ENCODE results near the gene TMTC1. TPM values are rescaled to one million over a fixed set of nuclear protein-coding genes. Genes with fewer than 3 reads are reported as not detected.

TMTC1 gene
- total and polyA plus RNA-seq, 5 donors from 2014 or later, result not detected

- no peak overlapping the region for H3K27ac ChIP-seq (ENCODE audit: insufficient read depth, low read length, poor library complexity, severe bottlenecking)
- H3K27me3 ChIP-seq (ENCODE audit: control insufficient read depth, insufficient read depth, low read length), result no peaks in the 10 kb centered on the region
- no peaks in the 10 kb centered on the region for H3K9me3 Mint-ChIP-seq
- H3K36me3 Mint-ChIP-seq, result no peaks in the 10 kb centered on the region
- H3K4me1 Mint-ChIP-seq, result no peaks in the 10 kb centered on the region
- no peaks in the 10 kb centered on the region for H3K9me3 ChIP-seq (ENCODE audit: control insufficient read depth in 2 of 2, low read length in 2 of 2)
- H3K4me3 Mint-ChIP-seq, result no peak overlapping the region
- H3K4me3 ChIP-seq (ENCODE audit: low read depth, low read length), result no peak overlapping the region
- H3K27ac Mint-ChIP-seq, result no peak overlapping the region
- ATAC-seq (ENCODE audit: low read depth in 2 of 2) (no peak), DNase-seq (no peak)
- H3K36me3 ChIP-seq (ENCODE audit: control insufficient read depth, insufficient read depth, low read length), result no peaks in the 10 kb centered on the region
- H3K27me3 Mint-ChIP-seq, result no peaks in the 10 kb centered on the region
- H3K4me1 ChIP-seq (ENCODE audit: control insufficient read depth, insufficient read depth, low read length, poor library complexity, severe bottlenecking), result no peaks in the 10 kb centered on the region
These were observed 53.3 kb downstream of the TMTC1 start for GRCh38 chr12:29730481-29730880.

- H3K36me3 ChIP-seq (ENCODE audit: control insufficient read depth, insufficient read depth, low read length), result no peaks in the 10 kb centered on the region
- no peak for DNase-seq
- H3K27ac ChIP-seq (ENCODE audit: insufficient read depth, low read length, poor library complexity, severe bottlenecking), result no peak overlapping the region
- no peaks in the 10 kb centered on the region for H3K9me3 ChIP-seq (ENCODE audit: control insufficient read depth in 2 of 2, low read length in 2 of 2)
- no peaks in the 10 kb centered on the region for H3K27me3 Mint-ChIP-seq
- no peak overlapping the region for H3K4me3 Mint-ChIP-seq
- H3K27me3 ChIP-seq (ENCODE audit: control insufficient read depth, insufficient read depth, low read length), result no peaks in the 10 kb centered on the region
- no peaks in the 10 kb centered on the region for H3K9me3 Mint-ChIP-seq
- no peak overlapping the region for H3K4me3 ChIP-seq (ENCODE audit: low read depth, low read length)
- ATAC-seq (ENCODE audit: low read depth in 2 of 2), result no peak
- H3K27ac Mint-ChIP-seq, result no peak overlapping the region
- H3K4me1 Mint-ChIP-seq, result no peaks in the 10 kb centered on the region
- no peaks in the 10 kb centered on the region for H3K4me1 ChIP-seq (ENCODE audit: control insufficient read depth, insufficient read depth, low read length, poor library complexity, severe bottlenecking)
- H3K36me3 Mint-ChIP-seq, result no peaks in the 10 kb centered on the region
These were observed 55.7 kb downstream of the TMTC1 start for GRCh38 chr12:29728030-29728429.

DNA sequence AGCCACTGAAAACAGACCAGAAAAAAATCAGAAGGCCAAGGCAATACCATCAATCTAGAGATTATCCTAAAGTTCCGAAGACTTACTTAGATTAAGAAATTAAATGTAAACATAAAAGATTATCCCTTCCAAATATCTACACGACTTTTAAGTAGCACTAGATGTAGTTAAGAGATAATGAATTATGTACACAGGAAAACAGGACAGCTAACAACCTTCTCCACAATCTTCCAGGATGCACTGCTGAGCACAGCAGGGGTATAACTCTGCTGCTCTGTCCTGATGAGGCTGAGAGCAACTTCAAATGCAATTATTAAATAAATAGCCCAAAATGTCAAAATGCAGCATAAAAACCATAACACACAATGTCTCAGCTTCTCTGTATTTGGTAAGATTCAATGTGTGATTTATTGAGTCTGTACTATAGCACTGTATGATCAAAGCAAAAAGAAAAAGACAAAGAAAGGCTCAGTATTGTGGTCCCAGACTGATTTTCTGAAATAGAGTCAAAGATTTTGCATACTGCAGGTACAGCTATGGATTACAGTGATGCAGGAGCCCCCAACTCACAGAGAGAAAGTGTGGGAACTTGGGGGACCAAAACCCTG lies 56.9 kb downstream of the TMTC1 start:
- Mint-ChIP-seq H3K27me3 (no peaks in the 10 kb centered on the region), H3K9me3 (no peaks in the 10 kb centered on the region), H3K4me3 (no peak overlapping the region), H3K4me1 (no peaks in the 10 kb centered on the region), H3K27ac (no peak overlapping the region), H3K36me3 (no peaks in the 10 kb centered on the region)
- Histone ChIP-seq H3K4me3 (ENCODE audit: low read depth, low read length) (no peak overlapping the region), H3K27me3 (ENCODE audit: control insufficient read depth, insufficient read depth, low read length) (no peaks in the 10 kb centered on the region), H3K4me1 (ENCODE audit: control insufficient read depth, insufficient read depth, low read length, poor library complexity, severe bottlenecking) (no peaks in the 10 kb centered on the region), H3K36me3 (ENCODE audit: control insufficient read depth, insufficient read depth, low read length) (no peaks in the 10 kb centered on the region), H3K9me3 (ENCODE audit: control insufficient read depth in 2 of 2, low read length in 2 of 2) (no peaks in the 10 kb centered on the region), H3K27ac (ENCODE audit: insufficient read depth, low read length, poor library complexity, severe bottlenecking) (no peak overlapping the region)
- DNase-seq, result no peak
- no peak for ATAC-seq (ENCODE audit: low read depth in 2 of 2)

GRCh38 chr12:29726321-29726692 lies 57.4 kb downstream of the TMTC1 start:
- no peak for ATAC-seq (ENCODE audit: low read depth in 2 of 2)
- Mint-ChIP-seq H3K27ac (no peak overlapping the region), H3K36me3 (no peaks in the 10 kb centered on the region), H3K27me3 (no peaks in the 10 kb centered on the region), H3K4me3 (no peak overlapping the region), H3K4me1 (no peaks in the 10 kb centered on the region), H3K9me3 (no peaks in the 10 kb centered on the region)
- no peaks in the 10 kb centered on the region for H3K9me3 ChIP-seq (ENCODE audit: control insufficient read depth in 2 of 2, low read length in 2 of 2)
- no peak for DNase-seq
- H3K4me3 ChIP-seq (ENCODE audit: low read depth, low read length), result no peak overlapping the region
- no peak overlapping the region for H3K27ac ChIP-seq (ENCODE audit: insufficient read depth, low read length, poor library complexity, severe bottlenecking)
- H3K36me3 ChIP-seq (ENCODE audit: control insufficient read depth, insufficient read depth, low read length), result no peaks in the 10 kb centered on the region
- no peaks in the 10 kb centered on the region for H3K4me1 ChIP-seq (ENCODE audit: control insufficient read depth, insufficient read depth, low read length, poor library complexity, severe bottlenecking)
- no peaks in the 10 kb centered on the region for H3K27me3 ChIP-seq (ENCODE audit: control insufficient read depth, insufficient read depth, low read length)

DNA sequence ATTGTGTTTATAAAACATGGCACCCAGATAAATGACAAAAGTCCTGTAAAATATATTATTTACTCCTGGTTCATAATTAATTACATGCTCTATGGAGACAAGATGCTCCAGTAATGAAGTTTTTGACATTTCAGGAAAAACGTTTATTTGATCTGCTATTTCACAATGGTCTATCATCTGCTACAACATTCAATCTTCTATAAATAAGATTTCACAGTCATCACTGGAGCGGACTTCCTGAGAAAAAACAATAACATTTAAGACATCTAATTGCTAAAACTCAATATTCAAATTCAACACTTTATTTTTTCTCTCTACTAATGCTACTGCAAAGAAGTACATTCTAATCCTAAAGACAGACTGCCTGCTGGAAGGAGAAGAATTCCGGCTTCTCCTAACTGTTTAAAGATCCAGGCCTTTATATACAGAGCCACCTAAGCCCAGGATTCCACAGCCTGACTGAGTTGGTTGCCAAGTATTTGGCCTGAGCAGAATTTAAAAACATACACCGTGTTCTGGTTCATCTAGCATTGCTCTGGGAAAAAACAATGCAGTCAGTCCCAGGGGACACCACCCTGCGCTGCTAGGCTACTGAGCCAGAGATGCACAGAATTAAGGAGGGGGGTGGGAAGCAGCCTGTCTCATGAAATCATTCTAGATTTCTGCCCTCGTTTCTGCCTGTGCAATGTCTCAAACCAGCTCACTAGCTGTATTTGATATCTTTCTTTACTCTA lies 58.0 kb downstream of the TMTC1 start:
- H3K36me3 Mint-ChIP-seq, result no peaks in the 10 kb centered on the region
- ATAC-seq (ENCODE audit: low read depth in 2 of 2) (no peak), DNase-seq (no peak)
- H3K4me3 Mint-ChIP-seq, result no peak overlapping the region
- H3K4me1 ChIP-seq (ENCODE audit: control insufficient read depth, insufficient read depth, low read length, poor library complexity, severe bottlenecking), result no peaks in the 10 kb centered on the region
- H3K27ac ChIP-seq (ENCODE audit: insufficient read depth, low read length, poor library complexity, severe bottlenecking), result no peak overlapping the region
- no peaks in the 10 kb centered on the region for H3K9me3 ChIP-seq (ENCODE audit: control insufficient read depth in 2 of 2, low read length in 2 of 2)
- no peak overlapping the region for H3K4me3 ChIP-seq (ENCODE audit: low read depth, low read length)
- no peak overlapping the region for H3K27ac Mint-ChIP-seq
- no peaks in the 10 kb centered on the region for H3K27me3 ChIP-seq (ENCODE audit: control insufficient read depth, insufficient read depth, low read length)
- H3K36me3 ChIP-seq (ENCODE audit: control insufficient read depth, insufficient read depth, low read length), result no peaks in the 10 kb centered on the region
- no peaks in the 10 kb centered on the region for H3K4me1 Mint-ChIP-seq
- H3K27me3 Mint-ChIP-seq, result no peaks in the 10 kb centered on the region
- H3K9me3 Mint-ChIP-seq, result no peaks in the 10 kb centered on the region

- H3K27me3 ChIP-seq (ENCODE audit: control insufficient read depth, insufficient read depth, low read length), result no peaks in the 10 kb centered on the region
- Mint-ChIP-seq H3K27ac (no peak overlapping the region), H3K4me3 (no peak overlapping the region), H3K36me3 (no peaks in the 10 kb centered on the region), H3K27me3 (no peaks in the 10 kb centered on the region), H3K4me1 (no peaks in the 10 kb centered on the region), H3K9me3 (no peaks in the 10 kb centered on the region)
- H3K4me3 ChIP-seq (ENCODE audit: low read depth, low read length), result no peak overlapping the region
- H3K27ac ChIP-seq (ENCODE audit: insufficient read depth, low read length, poor library complexity, severe bottlenecking), result no peak overlapping the region
- no peak for ATAC-seq (ENCODE audit: low read depth in 2 of 2)
- DNase-seq, result no peak
- H3K36me3 ChIP-seq (ENCODE audit: control insufficient read depth, insufficient read depth, low read length), result no peaks in the 10 kb centered on the region
- no peaks in the 10 kb centered on the region for H3K4me1 ChIP-seq (ENCODE audit: control insufficient read depth, insufficient read depth, low read length, poor library complexity, severe bottlenecking)
- no peaks in the 10 kb centered on the region for H3K9me3 ChIP-seq (ENCODE audit: control insufficient read depth in 2 of 2, low read length in 2 of 2)
These were observed 61.6 kb downstream of the TMTC1 start for GRCh38 chr12:29722164-29722563.

DNA sequence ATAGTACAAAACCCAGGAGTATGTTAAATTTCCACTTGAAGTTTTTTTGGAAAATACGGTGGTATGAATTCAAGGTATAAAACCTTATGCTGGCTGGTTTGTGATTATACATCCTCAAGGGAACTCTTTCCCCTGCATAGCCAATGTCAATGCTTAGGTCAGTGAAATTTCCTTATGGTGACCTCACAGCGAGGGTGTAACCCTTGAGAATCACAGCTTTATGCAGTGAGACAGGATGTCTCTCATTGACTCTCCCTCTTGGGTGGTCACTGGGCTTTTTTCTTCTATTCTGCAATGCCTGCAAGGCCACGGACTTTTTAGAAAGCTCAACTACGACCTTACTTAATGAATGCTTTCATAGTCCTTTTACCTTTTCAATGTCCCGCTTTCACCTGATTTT lies 64.4 kb downstream of the TMTC1 start:
- no peaks in the 10 kb centered on the region for H3K9me3 Mint-ChIP-seq
- no peaks in the 10 kb centered on the region for H3K27me3 ChIP-seq (ENCODE audit: control insufficient read depth, insufficient read depth, low read length)
- H3K27ac Mint-ChIP-seq, result no peak overlapping the region
- ATAC-seq (ENCODE audit: low read depth in 2 of 2), result no peak
- no peaks in the 10 kb centered on the region for H3K36me3 Mint-ChIP-seq
- no peaks in the 10 kb centered on the region for H3K9me3 ChIP-seq (ENCODE audit: control insufficient read depth in 2 of 2, low read length in 2 of 2)
- H3K4me3 ChIP-seq (ENCODE audit: low read depth, low read length), result no peak overlapping the region
- H3K36me3 ChIP-seq (ENCODE audit: control insufficient read depth, insufficient read depth, low read length), result no peaks in the 10 kb centered on the region
- no peak for DNase-seq
- no peaks in the 10 kb centered on the region for H3K4me1 ChIP-seq (ENCODE audit: control insufficient read depth, insufficient read depth, low read length, poor library complexity, severe bottlenecking)
- no peaks in the 10 kb centered on the region for H3K4me1 Mint-ChIP-seq
- H3K27ac ChIP-seq (ENCODE audit: insufficient read depth, low read length, poor library complexity, severe bottlenecking), result no peak overlapping the region
- no peaks in the 10 kb centered on the region for H3K27me3 Mint-ChIP-seq
- no peak overlapping the region for H3K4me3 Mint-ChIP-seq

DNA sequence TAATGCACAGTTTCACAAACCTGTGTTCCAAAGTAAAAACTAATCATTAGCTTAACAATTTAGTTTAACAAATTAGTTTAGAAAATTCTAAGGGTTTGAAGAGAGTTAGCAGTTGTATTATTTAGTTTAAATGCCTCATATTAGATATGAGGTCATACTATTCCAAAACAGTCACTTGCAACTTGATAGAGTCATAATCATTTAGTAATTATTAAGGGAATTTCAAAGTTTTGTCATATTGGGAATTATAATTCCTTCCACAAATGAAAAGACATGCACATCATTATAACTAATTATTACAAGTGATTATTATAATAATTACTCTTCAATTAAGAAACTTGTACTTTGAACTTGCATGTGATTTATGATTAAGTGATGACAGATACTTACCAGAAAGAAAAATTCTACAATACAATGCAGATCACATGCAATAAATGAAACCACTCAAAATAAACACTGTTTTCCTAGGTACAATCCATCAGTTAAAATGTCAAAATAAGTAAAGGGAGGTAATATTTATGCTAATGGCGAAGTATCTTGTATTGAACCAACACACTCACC lies 66.1 kb downstream of the TMTC1 start:
- Histone ChIP-seq H3K27me3 (ENCODE audit: control insufficient read depth, insufficient read depth, low read length) (no peaks in the 10 kb centered on the region), H3K4me3 (ENCODE audit: low read depth, low read length) (no peak overlapping the region), H3K9me3 (ENCODE audit: control insufficient read depth in 2 of 2, low read length in 2 of 2) (no peaks in the 10 kb centered on the region), H3K27ac (ENCODE audit: insufficient read depth, low read length, poor library complexity, severe bottlenecking) (no peak overlapping the region), H3K36me3 (ENCODE audit: control insufficient read depth, insufficient read depth, low read length) (no peaks in the 10 kb centered on the region), H3K4me1 (ENCODE audit: control insufficient read depth, insufficient read depth, low read length, poor library complexity, severe bottlenecking) (no peaks in the 10 kb centered on the region)
- H3K36me3 Mint-ChIP-seq, result no peaks in the 10 kb centered on the region
- no peak overlapping the region for H3K27ac Mint-ChIP-seq
- no peak for DNase-seq
- no peak for ATAC-seq (ENCODE audit: low read depth in 2 of 2)
- no peaks in the 10 kb centered on the region for H3K4me1 Mint-ChIP-seq
- H3K9me3 Mint-ChIP-seq, result no peaks in the 10 kb centered on the region
- no peak overlapping the region for H3K4me3 Mint-ChIP-seq
- no peaks in the 10 kb centered on the region for H3K27me3 Mint-ChIP-seq
